GM21737 (cell line): ENCODE data around the gene TYW5.

ENCODE experiments used
- ATAC-seq: cut with Tn5 transposase; IDR thresholded peaks from one replicate; pipeline ENCODE4 v1.9.1; 2021; ENCODE audit warnings: mild to moderate bottlenecking, moderate library complexity; ENCODE audit not compliant: unreplicated experiment

The TYW5 gene

DNA sequence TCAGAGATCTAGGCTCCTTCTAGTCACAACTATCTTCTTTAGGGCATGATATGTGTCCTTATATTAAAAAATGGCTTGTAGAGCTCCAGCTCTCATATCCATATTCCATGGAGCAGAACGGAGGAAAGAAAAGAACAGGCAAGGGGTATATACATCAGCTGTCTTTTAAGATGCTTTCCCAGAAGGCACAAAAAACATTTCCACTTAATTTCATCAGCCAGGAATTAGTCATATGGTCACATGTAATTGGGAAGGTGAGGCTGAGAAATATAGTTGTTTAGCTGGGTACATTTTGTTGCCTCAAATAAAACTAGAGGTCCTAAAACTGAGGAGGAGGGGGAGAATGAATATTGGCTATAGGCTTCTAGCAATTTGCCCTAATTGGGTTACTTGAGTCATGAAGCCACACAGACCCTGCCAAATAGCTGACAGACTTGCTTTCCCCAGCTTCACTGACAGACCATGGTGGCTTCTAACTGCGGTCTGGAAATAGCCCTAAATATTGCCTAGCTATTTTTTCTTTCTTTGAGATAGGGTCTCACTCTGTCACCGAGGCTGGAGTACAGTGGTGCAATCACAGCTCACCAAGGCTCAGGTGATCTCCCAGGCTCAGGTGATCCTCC is 20.1 kb upstream of the TYW5 start:
- no peak for ATAC-seq

DNA sequence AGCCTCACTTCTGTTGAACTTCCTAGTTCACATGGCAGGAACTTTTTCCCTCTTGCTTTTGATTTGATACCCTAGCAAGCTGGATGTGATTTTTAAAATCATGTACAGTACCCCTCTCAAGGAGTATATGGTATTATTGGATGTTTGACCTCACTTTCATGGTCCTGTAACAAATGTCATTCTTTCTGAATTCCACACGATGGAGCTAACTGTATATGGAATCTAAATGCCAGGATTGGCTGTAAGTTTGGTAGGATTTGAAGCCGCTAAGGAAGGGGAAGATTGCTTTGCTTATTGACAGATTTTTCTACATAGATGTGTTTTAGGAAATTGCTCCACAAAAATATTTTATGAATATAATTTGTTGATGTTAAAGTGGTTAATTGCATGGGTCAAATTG is 18.4 kb upstream of the TYW5 start:
- ATAC-seq, result no peak

DNA sequence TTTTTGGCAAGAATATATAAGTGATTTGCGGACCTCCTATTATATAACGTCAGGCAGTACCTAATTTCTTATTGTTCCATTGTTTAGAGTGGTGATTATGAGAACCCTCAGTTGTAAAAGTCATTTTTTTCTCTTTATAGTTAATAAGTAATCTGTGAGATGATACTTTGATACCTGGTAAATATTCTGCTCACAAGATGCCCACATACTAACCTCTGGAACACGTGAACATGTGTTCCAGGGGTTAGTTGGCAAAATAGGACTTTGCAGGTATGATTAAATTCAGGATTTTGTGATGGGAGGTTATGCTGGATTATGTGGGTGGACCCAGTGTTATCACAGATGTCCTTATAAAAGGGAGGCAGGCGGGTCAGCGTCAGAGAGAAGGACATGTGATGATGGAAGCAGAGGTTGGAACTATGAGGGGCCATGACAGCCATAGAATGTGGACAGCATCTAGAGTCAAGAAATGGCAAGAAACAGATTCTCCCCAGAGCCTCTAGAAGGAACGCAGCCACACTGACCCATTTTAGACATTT is 16.9 kb upstream of the TYW5 start:
- no peak for ATAC-seq

DNA sequence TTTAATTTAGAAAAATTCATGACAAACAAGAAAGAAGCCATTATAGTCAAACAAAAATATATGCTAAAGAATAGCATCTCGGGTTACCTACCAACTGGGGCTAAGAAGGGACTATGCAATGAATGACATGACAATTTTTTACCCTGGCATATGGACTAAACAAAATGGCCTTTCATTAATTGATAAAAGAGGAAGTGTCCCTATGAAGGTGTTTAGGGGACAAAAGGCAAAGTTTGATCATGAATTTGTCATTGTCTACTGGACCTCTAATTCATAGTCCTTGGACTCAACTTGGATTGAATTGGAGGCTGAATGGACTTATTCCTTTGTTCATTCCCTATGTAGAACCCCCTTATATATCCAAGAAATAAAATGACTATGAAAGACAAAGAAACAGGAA is 12.8 kb upstream of the TYW5 start:
- ATAC-seq, result no peak

DNA sequence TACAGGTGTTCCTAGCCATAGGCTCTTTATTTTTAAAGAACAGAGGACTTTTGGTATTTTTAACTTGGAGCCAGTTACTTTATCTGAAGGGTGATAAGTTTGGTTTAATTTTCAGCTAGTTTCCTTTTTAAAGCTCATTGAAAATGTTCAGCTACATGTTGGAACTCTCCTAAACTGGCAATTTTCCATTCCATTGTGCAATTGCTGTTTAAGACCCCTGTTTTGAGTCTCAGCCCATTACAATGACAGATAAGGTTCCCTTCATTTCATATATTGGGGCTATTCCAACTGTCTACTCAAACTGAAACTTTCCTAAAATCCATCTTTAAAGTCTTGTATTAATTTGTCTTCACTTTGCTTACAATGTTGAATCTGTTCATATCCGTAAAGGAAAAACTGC is 11.7 kb upstream of the TYW5 start:
- ATAC-seq, result no peak

DNA sequence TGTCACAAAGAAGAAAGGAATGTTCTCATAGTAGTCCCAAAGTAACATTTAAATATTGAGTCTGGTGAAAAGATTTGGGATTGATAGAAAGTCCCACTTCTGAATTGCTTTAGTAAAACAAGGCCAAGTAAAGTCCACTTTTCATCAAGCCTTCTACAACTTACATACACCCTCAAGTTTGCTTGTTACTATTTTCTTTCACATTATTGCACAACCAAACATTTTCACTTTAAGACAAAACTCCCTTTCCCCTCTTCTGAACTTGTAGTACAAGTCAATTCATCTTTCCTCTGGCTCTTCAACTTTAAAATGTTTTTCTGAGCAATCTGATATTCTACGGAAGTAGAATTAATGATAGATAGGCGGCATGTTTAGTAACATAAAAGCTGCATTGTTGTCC is 11.1 kb upstream of the TYW5 start:
- no peak for ATAC-seq

DNA sequence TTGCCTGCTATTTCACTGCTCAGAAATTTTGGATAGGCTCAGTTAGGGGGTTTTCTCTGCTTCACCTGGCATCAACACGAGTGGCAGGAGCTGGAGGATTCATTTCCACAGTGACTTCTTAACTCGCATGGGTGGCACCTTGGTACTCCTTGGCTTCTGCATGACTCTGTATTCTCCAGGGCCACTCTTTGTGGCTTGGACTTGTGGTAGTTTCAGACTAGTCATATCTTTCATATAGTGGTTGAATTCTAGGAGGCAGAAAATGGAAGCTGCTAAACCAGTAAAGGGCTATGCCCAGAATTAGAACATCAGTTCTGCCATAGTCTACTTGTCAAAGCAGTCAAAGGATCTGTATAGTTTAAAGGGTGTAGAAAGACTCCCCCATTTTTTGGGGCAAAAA is 6.9 kb upstream of the TYW5 start:
- ATAC-seq, result no peak

DNA sequence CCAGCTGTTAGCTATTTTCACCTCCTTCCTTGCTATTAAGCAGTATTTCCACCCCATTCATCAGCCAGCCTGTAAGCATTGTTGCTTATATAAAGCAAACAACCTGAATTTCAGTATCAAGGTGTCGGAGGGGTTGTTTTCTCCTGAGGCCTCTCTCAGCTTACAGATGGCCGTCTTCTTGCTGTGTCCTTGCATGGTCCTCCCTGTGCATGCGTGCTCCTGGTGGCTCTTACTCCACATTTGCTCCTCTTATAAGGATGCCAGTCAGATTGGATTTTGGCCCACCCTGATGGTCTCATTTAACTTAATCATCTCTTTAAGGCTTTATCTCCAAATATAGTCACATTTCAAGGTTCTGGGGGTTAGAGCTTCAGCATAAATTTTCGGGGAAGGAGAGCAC is 2.7 kb upstream of the TYW5 start:
- no peak for ATAC-seq

DNA sequence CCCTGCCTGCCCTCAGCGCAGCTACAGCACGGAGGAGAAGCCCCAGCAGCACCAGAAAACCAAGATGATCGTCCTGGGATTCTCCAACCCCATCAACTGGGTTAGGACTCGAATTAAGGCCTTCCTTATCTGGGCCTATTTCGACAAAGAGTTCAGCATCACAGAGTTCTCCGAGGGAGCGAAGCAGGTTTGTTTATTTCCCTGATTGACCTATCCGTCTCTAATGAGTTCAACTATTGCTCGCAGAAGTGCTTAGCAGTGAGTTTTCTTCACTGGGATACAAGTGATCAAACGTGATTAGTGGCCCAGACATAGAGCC is 730 bp upstream of the TYW5 start:
- no peak for ATAC-seq

DNA sequence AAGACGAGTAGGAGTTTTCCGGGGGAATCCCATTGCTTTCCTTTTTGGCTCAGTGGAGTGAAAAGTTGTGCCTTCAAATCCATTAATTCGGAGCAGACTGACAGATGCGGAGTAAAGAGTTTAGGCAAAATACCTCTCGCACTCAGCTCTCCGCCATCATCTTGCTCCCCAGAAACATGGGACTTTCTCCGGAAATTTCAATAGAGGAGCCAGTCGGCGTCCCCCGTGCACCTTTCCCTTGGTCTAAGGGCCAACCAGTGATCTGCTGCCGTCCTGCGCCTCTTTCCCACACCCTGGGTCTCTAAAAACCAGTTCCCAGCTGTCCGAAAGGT is 318 bp downstream of the TYW5 start:
- peak; percentile 43 for ATAC-seq

DNA sequence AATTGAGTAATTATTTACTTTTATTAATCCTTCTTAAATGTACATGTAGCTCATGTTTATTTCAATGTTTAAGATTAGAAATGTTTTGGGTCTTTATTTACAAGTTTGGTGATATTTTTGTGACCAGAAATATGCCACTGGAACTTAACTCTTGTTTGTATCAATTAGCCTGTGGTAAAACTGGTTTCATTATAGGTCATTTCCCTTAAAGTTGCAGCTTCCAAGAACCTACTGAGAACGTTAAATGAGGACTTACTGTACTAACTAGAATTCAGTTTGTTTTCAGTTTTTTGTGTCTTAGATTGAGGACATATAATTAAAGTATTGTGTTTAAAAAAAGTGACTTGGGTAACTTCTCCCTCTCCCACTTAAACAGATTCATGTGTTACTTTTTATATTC is 4.3 kb downstream of the TYW5 start:
- ATAC-seq, result no peak

DNA sequence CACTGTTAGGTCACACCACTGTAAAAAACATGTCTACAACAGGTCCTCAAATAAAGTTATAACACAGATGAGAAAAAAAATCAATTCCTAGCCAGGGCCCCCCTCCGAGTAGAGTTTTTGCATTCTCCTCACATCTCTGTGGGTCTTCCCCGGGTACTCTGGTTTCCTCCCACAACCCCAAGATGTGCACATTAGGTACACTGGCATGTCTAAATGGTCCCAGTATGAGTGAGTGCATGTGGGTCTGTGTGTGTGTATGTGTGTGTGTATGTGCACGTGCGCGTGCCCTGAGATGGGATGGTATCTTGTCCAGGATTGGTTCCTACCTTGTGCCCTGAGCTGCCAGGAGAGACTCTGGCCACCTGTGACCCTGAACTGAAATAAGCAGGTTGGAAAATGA is 4.9 kb downstream of the TYW5 start:
- no peak for ATAC-seq

DNA sequence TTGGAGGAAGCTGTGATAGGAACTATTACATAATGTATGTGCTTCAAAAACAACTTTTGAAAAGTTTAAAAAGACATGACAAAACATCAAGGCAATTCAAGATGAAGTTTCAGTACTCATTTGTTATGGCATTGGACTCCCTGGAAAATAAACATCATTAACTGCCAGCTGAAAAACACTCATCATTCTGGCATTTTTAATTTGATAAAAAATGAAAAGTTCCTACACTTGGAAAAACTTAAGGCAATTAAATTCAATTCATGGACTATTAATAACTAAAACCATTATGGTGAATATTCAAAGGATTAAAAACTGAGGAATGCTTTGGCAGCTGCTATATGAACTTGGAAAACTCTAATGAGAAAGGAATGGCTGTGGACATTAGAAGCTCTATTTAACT is 8.5 kb downstream of the TYW5 start:
- ATAC-seq, result no peak

DNA sequence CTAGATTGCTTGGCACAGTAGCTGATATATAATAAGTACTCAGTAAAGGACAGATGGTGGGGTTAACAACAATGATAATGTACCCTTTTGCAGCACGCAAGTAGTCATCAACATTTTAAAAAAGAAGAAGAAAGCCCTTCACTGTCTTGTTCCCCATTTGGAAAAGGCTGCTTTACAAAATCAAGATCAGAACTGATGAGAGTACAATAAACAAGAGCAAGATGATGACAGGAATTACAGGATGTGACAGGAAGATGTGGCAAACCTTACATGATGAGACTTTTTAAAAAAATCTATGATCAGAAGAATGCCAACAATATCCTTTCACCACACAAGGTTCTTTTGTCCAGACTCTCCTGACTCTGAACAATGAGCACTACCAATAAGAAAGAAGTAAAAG is 9.1 kb downstream of the TYW5 start:
- ATAC-seq, result no peak

DNA sequence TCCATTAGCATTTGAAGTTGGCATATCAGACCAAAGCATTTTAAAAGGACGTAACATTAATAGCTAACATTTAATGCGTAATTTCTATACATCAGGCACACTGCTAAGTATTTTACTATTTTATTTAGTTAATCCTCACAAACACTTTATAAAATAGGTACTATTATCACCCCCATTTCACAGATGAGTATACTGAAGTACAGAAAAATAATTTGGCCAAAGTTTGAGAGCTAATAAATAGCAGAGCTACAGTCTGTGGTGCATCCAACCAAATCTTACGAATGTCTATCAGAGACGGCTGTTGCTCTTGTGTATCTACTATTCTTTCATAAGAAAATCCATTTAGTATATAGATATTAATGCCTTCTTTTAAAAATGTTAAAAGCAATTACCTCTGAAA is 11.9 kb downstream of the TYW5 start:
- no peak for ATAC-seq

DNA sequence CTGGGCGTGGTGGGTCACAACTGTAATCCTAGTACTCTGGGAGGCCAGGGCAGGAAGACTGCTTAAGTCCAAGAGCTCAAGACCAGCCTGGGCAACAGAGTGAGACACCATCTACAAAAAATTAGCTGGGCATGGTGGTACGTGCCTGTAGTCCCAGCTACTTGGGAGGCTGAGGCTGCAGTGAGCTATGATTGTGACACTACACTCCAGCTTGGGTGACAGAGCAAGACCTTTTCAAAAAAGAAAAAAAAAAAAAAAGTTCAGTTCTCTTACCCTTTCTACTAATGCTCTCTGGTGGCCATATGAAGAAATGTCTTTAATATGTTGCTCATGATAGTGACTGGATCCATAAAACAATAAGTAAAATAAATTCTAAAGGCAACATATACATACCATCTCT is 14.9 kb downstream of the TYW5 start:
- no peak for ATAC-seq

DNA sequence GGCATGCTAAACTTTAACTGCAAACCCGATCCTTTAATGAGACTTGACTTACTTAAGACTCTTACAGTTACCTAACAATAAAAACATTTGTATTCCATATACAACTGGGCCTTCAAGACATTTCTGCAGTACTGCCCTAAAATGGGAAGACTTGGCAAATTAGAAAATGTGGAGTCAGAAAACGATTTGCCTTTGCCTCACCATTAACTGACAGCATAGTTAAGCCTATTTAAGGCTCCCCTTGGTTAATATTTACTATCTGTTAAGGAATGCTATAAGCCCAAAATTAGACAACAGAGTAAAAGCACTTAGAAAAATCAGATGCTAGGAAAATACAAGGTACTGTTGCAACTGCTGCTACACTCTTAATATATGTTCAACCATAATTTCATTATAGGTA is 18.7 kb downstream of the TYW5 start:
- ATAC-seq, result no peak

DNA sequence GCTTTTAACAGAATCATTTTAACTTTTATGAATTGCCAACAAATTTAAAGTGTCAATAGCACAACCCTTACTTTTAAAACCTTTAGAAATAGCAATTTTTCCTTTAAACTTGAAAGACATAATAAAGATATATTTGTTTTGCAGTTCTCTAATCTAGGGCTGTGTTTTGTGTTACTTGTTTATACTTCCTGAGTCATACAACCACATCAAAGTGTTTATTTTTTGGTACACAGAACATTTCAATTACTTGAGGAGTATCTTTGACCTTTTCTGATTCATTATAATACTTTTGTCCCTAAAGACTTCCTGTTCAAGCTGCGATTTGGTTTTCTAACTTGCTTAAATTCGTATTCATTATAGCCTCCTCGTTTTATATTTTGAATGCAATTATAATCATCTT is 21.8 kb downstream of the TYW5 start:
- ATAC-seq, result no peak

DNA sequence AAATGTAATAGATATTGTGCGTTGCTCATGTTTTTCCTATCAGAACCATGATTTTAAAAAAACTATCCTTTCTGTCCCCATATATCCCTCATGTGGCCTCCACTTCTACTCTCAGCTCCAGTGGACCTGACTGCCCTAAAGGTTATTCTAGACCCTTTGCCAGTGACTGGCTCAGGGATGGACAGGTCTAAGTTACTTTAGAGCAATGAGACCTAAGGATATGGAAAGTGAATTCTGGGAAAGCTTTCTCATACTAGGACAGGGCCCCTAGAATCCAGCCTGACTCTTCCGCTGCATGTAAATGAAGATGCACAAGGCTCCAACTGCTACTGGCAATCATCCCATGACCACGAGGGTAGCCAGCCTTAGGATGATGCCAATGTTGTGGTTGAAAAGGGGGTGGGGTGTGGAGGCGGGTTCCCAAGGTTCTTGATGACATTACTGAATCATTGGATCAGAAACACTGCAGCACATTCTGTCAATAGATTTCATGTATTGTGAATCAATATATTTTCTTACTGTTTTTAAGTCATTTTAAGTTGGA is 22.9 kb downstream of the TYW5 start:
- no peak for ATAC-seq

DNA sequence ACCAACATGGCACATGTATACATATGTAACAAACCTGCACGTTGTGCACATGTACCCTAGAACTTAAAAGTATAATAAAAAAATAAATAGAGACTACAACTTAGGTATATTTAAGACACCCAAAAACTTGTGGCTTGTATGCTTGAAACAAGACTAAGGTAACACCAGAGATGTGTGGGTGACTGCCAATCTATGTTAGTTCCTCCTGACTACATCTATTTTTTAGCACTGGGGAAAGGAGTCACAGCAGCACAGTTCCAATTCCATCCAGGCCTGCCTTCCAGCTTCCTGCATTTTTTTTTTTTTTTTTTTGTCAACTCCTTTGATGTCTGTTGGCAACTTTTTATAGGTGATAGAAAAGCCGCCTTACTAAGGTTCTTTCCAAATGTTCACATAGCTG is 26.0 kb downstream of the TYW5 start:
- ATAC-seq, result no peak

DNA sequence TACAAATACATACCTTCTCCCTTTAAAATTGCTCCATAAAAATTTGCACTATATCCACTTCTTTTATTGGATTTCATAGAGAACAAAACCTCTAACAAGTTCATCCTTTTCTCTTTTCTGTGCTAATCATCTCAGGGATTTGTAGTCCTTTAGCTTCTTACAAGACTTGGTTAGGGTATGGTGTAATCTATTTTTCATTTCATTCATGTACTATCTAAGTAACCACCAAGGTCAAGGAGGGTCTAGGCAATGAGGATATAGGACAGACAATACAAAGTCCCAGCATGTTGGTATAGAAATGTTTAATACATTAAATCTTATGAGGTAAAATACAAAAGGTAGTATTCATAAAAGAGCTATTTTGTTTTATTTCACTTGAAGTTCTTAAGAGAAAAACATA is 26.7 kb downstream of the TYW5 start:
- ATAC-seq, result no peak

DNA sequence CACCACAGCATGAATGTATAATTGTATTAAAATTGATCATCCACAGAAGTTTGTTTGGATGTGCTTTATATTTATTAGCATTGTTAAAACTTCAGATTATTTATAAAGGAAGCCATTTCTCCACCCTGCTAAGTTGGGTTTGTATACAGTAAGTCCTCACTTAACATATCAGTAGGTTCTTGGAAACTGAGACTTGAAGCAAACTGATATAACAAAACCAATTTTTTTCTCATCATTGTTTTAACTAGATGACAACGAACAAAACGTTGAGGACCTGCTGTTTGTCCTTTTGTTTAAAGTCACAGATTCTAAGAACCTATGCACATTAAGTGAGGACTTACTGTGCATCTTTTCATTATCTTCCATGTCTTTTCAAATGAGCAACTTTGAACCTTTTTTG is 27.1 kb downstream of the TYW5 start:
- ATAC-seq, result no peak

DNA sequence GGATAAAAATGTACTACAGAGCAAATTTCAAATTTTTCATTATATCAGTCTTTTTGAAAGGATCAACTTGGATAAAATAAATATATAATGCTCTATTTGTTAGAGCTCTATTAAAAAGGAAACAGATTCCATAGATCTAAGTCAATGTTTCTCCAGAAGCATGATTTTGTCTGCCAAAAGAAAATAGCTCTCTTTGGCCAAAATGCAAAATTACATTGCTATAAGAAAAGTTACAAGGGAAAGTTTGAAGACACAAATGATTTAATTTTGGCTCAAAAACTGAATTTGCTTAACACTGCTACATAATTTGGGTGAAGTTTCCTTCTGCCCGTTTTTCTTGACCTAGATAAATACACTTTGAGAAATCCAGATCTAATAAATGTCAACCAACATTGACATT is 28.5 kb downstream of the TYW5 start:
- ATAC-seq, result no peak

DNA sequence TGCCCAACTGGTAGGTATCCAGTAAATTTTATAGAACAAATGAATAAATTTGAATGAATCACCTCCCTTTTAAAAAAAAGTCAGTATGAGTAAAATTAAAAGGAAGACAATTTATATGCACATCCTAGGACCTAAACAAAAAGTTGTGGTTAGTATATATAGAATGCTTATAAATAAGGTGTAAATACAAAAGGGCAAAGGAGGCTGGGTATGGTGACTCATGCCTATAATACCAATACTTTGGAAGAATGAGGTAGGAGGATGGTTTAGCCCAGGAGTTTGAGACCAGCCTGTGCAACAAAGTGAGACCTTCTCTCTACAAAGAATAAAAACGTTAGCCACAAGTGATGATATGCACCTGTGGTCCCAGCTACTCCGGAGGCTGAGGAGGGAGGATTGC is 31.4 kb downstream of the TYW5 start:
- no peak for ATAC-seq
